Mucosa of descending colon (tissue), 3 donors: ENCODE results near the gene ANKRD24. TPM values are rescaled to one million over a fixed set of nuclear protein-coding genes. Genes with fewer than 3 reads are reported as not detected.
"Not testable (repeated sequence)": the region's sequence is repeated elsewhere in the genome, so short reads cannot be mapped to it uniquely, and the experiment has no call there.

ENCODE experiments used
- ATAC-seq: fragments of 200-7000 bp; cut with Tn5 transposase; one replicate; pipeline ENCODE4 v1.9.1; 2020; ENCODE audit warnings: mild to moderate bottlenecking, moderate library complexity
- DNase-seq, 3 donors: peaks; one replicate each; pipeline ENCODE4 v3.0.0-alpha.2; 2020
- H3K36me3 ChIP-seq: fragments of 200-600 bp; one replicate; pipeline ENCODE4 v1.8.0; 2021; ENCODE audit warnings: low read depth, mild to moderate bottlenecking
- H3K4me1 ChIP-seq: fragments of 200-600 bp; one replicate; pipeline ENCODE4 v1.8.0; 2021; ENCODE audit warnings: low read depth, mild to moderate bottlenecking
- H3K4me3 ChIP-seq: fragments of 200-600 bp; one replicate; pipeline ENCODE4 v1.8.0; 2021; ENCODE audit warnings: mild to moderate bottlenecking
- H3K9me3 ChIP-seq: fragments of 200-600 bp; one replicate; pipeline ENCODE4 v1.8.0; 2021; ENCODE audit warnings: mild to moderate bottlenecking
- intact Hi-C, 2 donors: fragments of 100-400 bp; cut with DNase I in 1 of 2; cut with micrococcal nuclease in 1 of 2; formaldehyde crosslinking; loops; one replicate each; pipeline versions ENCODE4 v1.11.0 to v1.11.1; 2022; cut with DNase I, micrococcal nuclease
- total RNA-seq, 3 donors: library from RNA; stranded (reverse); fragmentation: NEBNext Ultra II Directional in 2 of 3; extraction: Animal tissue kit (Norgen Biotek cat#: 25700) in 2 of 3; gene quantifications; one replicate each; pipeline versions ENCODE4 v1.2.1 to v1.2.4, GENCODE V29; 2021 to 2023
- TF ChIP-seq, protein P1 (sequence below): fragments of 200-600 bp; IDR thresholded peaks from one replicate; pipeline ENCODE4 v1.8.0; 2022; ENCODE audit warnings: antibody characterized with exemption, mild to moderate bottlenecking
- donor health status: DM: no; HTN: no; CAD: no; lungs with moderate emphysema.
- donor health status: DM: no; HTN: no; CAD: no.
- donor health status: DM: no; HTN: yes; CAD: no.

Gene ANKRD24
- total RNA-seq, 3 donors from 2014 or later, result 0.95 to 2.7 (median 1.3) TPM

DNA sequence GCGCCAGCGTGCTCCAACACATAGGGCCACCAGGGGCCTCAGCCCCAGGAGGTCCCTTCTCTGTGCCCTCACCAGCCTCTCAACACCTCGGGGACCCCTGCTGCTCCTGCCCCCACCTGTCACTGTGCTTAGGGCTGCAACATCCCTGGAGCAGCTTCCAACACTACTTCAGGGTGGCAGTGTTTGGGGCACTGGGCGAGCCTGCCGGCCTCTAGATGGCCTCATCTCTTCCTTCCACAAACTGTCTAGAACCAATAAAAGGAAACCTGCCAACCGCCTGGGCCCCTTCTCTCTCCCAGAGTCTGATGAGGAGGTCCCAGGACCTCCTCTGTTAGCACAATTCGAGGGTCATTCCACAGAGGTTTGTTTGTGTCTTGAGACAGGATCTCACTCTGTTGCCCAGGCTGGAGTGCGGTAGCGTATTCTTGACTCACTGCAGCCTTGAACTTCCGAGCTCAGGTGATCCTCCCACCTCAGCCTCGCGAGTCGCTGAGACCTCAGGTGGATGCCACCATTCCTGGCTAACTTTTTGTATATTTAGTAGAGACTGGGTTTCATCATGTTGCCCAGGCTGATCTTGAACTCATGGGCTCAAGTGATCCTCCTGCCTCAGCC, 86.4 kb downstream of the ANKRD24 start:
- Histone ChIP-seq H3K36me3 (no peaks in the 10 kb centered on the region), H3K4me3 (no peak overlapping the region), H3K9me3 (no peaks in the 10 kb centered on the region), H3K4me1 (peaks cover 14% of the 10 kb centered on the region)
- intact Hi-C loops, result loop anchor here (5.0 to 10.0 kb wide), 2 partner anchors 83 to 86 kb away; no protein-coding TSS in a partner anchor
- TF ChIP-seq, protein P1, sequence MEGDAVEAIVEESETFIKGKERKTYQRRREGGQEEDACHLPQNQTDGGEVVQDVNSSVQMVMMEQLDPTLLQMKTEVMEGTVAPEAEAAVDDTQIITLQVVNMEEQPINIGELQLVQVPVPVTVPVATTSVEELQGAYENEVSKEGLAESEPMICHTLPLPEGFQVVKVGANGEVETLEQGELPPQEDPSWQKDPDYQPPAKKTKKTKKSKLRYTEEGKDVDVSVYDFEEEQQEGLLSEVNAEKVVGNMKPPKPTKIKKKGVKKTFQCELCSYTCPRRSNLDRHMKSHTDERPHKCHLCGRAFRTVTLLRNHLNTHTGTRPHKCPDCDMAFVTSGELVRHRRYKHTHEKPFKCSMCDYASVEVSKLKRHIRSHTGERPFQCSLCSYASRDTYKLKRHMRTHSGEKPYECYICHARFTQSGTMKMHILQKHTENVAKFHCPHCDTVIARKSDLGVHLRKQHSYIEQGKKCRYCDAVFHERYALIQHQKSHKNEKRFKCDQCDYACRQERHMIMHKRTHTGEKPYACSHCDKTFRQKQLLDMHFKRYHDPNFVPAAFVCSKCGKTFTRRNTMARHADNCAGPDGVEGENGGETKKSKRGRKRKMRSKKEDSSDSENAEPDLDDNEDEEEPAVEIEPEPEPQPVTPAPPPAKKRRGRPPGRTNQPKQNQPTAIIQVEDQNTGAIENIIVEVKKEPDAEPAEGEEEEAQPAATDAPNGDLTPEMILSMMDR, result no peak
- peak in 1 of 3 donors; percentile 36 for DNase-seq
- ATAC-seq, result peak; percentile 45

DNA sequence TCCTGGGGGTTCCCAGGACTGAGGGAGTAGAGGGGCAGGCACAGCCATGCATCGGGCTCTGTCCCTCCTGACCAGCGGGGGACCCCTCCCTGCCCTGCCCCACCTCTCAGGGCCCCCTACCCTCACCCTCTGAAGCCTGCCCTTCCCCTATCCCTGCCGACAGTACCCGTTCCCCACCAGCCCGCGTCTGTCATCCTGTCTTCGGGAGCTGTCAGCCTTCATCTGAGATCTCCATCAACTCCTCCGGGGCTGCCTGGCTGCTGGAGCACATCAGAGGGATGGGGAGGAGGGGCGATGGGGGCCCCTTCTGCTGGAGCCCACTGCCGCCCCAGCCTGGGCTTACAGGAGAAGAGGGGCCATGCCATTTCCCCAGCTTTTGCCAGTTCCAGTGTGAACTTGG, 90.4 kb downstream of the ANKRD24 start:
- ATAC-seq (no peak), DNase-seq (no peak)

DNA sequence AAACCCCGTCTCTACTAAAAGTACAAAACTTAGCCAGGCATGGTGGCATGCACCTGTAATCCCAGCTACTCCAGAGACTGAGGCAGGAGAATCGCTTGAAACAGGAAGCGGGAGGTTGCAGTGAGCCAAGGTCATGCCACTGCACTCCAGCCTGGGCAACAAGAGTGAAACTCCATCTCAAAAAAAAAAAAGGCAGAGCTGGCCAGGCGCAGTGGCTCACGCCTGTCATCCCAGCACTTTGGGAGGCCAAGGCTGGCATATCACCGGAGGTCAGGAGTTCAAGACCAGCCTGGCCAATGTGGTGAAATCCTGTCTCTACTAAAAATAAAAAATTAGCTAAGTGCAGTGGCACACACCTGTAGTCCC, 91.8 kb downstream of the ANKRD24 start:
- H3K36me3 ChIP-seq, intact Hi-C loops, H3K4me1 ChIP-seq, H3K4me3 ChIP-seq, DNase-seq, H3K9me3 ChIP-seq, ATAC-seq: not testable (repeated sequence)

More for the DNA sequence above, 90.4 kb downstream of the ANKRD24 start:
- intact Hi-C loops, result no loop called here
- no peaks in the 10 kb centered on the region for H3K36me3 ChIP-seq
- H3K4me3 ChIP-seq, result no peak overlapping the region
- H3K4me1 ChIP-seq, result peaks cover 9% of the 10 kb centered on the region
- TF ChIP-seq, protein P1, result no peak
- no peaks in the 10 kb centered on the region for H3K9me3 ChIP-seq

Other genes starting within 250 kb of the ANKRD24 start
- gene NMRK2, start 249.6 kb upstream of the ANKRD24 start, total RNA-seq, result under 1 TPM in 1 of 3 donors, not detected in 2; 0.36 TPM
- 100 to 1,000 TPM in 1 of 3 donors, 10 to 100 TPM in 2; 51.3 to 121 (median 56.9) TPM for gene DAPK3, start 211.6 kb upstream of the ANKRD24 start, total RNA-seq
- gene EEF2, start 197.2 kb upstream of the ANKRD24 start, total RNA-seq, result 1,000 to 10,000 TPM; 1,826 to 2,582 (median 2,012) TPM
- gene PIAS4, start 175.0 kb upstream of the ANKRD24 start, total RNA-seq, result 10 to 100 TPM; 27.4 to 44.6 (median 29.5) TPM
- gene ZBTB7A, start 115.8 kb upstream of the ANKRD24 start, total RNA-seq, result 100 to 1,000 TPM; 104 to 115 (median 112) TPM
- 100 to 1,000 TPM; 173 to 221 (median 192) TPM for gene MAP2K2, start 58.6 kb upstream of the ANKRD24 start, total RNA-seq
- 1 to 10 TPM; 2.4 to 5.1 (median 3.4) TPM for gene CREB3L3, start 29.1 kb upstream of the ANKRD24 start, total RNA-seq
- 100 to 1,000 TPM in 2 of 3 donors, 10 to 100 TPM in 1; 60.9 to 138 (median 118) TPM for gene SIRT6, start 126 bp upstream of the ANKRD24 start, total RNA-seq
- 1 to 10 TPM; 1.1 to 5.4 (median 3.6) TPM for gene EBI3, start 46.8 kb downstream of the ANKRD24 start, total RNA-seq
- 10 to 100 TPM; 16.7 to 22.2 (median 20.0) TPM for gene YJU2, start 64.4 kb downstream of the ANKRD24 start, total RNA-seq
- gene SHD, start 96.6 kb downstream of the ANKRD24 start, total RNA-seq, result 10 to 100 TPM in 2 of 3 donors, 1 to 10 TPM in 1; 4.6 to 27.8 (median 21.0) TPM
- gene TMIGD2, start 119.7 kb downstream of the ANKRD24 start, total RNA-seq, result 1 to 10 TPM in 2 of 3 donors, under 1 TPM in 1; 0.46 to 1.3 (median 1.2) TPM
- 1 to 10 TPM in 1 of 3 donors, under 1 TPM in 2; 0.64 to 2.0 (median 0.84) TPM for gene FSD1, start 121.9 kb downstream of the ANKRD24 start, total RNA-seq
- 100 to 1,000 TPM in 2 of 3 donors, 10 to 100 TPM in 1; 91.4 to 330 (median 183) TPM for gene STAP2, start 156.1 kb downstream of the ANKRD24 start, total RNA-seq
- 10 to 100 TPM; 43.8 to 82.8 (median 49.0) TPM for gene MPND, start 160.9 kb downstream of the ANKRD24 start, total RNA-seq
- 10 to 100 TPM; 31.7 to 54.9 (median 47.5) TPM for gene SH3GL1, start 217.9 kb downstream of the ANKRD24 start, total RNA-seq
- 10 to 100 TPM; 17.3 to 24.9 (median 18.1) TPM for gene CHAF1A, start 220.0 kb downstream of the ANKRD24 start, total RNA-seq